HepG2 (cell line): ENCODE measurements around the gene DZANK1. TPM values are rescaled to one million over a fixed set of nuclear protein-coding genes. Genes with fewer than 3 reads are reported as not detected.

Experiments used
- ATRX ChIP-seq: sonication (generic); formaldehyde crosslinking; IDR thresholded peaks from 2 replicates; pipeline ENCODE4 v1.4.0; 2020; ENCODE audit warnings: missing genetic modification reagents, borderline replicate concordance
- CHCHD3 ChIP-seq: sonication (generic); formaldehyde crosslinking; IDR thresholded peaks from 2 replicates; pipeline ENCODE4 v1.8.0; 2022; ENCODE audit warnings: mild to moderate bottlenecking, missing genetic modification reagents, moderate library complexity
- ELF4 ChIP-seq: sonication (generic); formaldehyde crosslinking; IDR thresholded peaks from 2 replicates; pipeline ENCODE4 v1.5.0; 2020; ENCODE audit warnings: missing genetic modification reagents, mild to moderate bottlenecking, moderate library complexity, borderline replicate concordance
- FLYWCH1 ChIP-seq: sonication (generic); formaldehyde crosslinking; IDR thresholded peaks from 2 replicates; pipeline ENCODE4 v1.8.1; 2023; ENCODE audit warnings: mild to moderate bottlenecking, missing genetic modification reagents
- FOXK2 ChIP-seq: fragments of 450-650 bp; IDR thresholded peaks from 2 replicates; pipeline ENCODE4 v1.6.1; 2016
- FOXO4 ChIP-seq: sonication (generic); formaldehyde crosslinking; conservative IDR thresholded peaks from 2 replicates; pipeline ENCODE4 v1.8.1; 2023; ENCODE audit warnings: missing genetic modification reagents
- KAT7 ChIP-seq: IDR thresholded peaks from 2 replicates; pipeline ENCODE4 v1.6.1; 2018; ENCODE audit warnings: borderline replicate concordance, missing compliant biosample characterization
- NAIF1 ChIP-seq: sonication (generic); formaldehyde crosslinking; IDR thresholded peaks from 2 replicates; pipeline ENCODE4 v1.5.0; 2020; ENCODE audit warnings: mild to moderate bottlenecking, missing genetic modification reagents, borderline replicate concordance
- PTBP1 ChIP-seq: fragments of 200-400 bp; formaldehyde crosslinking; IDR thresholded peaks from 2 replicates; pipeline ENCODE4 v1.6.1; 2018; ENCODE audit warnings: low read length, low read depth; ENCODE audit not compliant: poor library complexity, severe bottlenecking
- TBL1XR1 ChIP-seq: fragments of 150-350 bp; IDR thresholded peaks from 2 replicates; pipeline ENCODE4 v1.6.1; 2014; ENCODE audit warnings: borderline replicate concordance, low read length; ENCODE audit not compliant: partially characterized antibody
- ZNF101 ChIP-seq: sonication (generic); formaldehyde crosslinking; IDR thresholded peaks from 2 replicates; pipeline ENCODE4 v1.4.0; 2020; ENCODE audit warnings: mild to moderate bottlenecking, low read depth, missing genetic modification reagents, borderline replicate concordance
- ZNF230 ChIP-seq: sonication (generic); formaldehyde crosslinking; IDR thresholded peaks from 2 replicates; pipeline ENCODE4 v1.4.0; 2020; ENCODE audit warnings: mild to moderate bottlenecking, missing genetic modification reagents
- ZNF235 ChIP-seq: sonication (generic); formaldehyde crosslinking; IDR thresholded peaks from 2 replicates; pipeline ENCODE4 v1.8.1; 2023; ENCODE audit warnings: mild to moderate bottlenecking, missing genetic modification reagents, borderline replicate concordance
- ZNF367 ChIP-seq: sonication (generic); formaldehyde crosslinking; IDR thresholded peaks from 2 replicates; pipeline ENCODE4 v1.4.0; 2020; ENCODE audit warnings: missing genetic modification reagents, borderline replicate concordance
- ZNF44 ChIP-seq: sonication (generic); formaldehyde crosslinking; IDR thresholded peaks from 2 replicates; pipeline ENCODE4 v1.5.1; 2020; ENCODE audit warnings: mild to moderate bottlenecking, missing genetic modification reagents
- ZNF639 ChIP-seq: conservative IDR thresholded peaks from 2 replicates; pipeline ENCODE4 v1.6.1; 2018; ENCODE audit warnings: missing genetic modification reagents
- polyA plus RNA-seq, 8 experiments: library from polyadenylated mRNA; depleted of rRNA in 3 of 8; stranded (reverse) in 7 of 8; unstranded in 1 of 8; fragments of >200 nt; fragmentation: Illumina TruSeq in 4 of 8; extraction: Trizol in 4 of 8; gene quantifications; 2 replicates each; pipeline versions ENCODE4 v1.2.1 to v1.2.3, GENCODE V29; 2011 to 2016; ENCODE audit warnings: low read depth in 4 of 8, missing spikeins in 1 of 8, mixed read lengths in 1 of 8; ENCODE audit not compliant: insufficient read depth in 1 of 8
- total RNA-seq, 5 experiments: library from RNA; depleted of rRNA; stranded (reverse); fragments of >200 nt; fragmentation: Illumina TruSeq; extraction: Trizol; gene quantifications; 2 replicates each; pipeline ENCODE4 v1.2.3, GENCODE V29; 2016; ENCODE audit warnings: low read depth in 1 of 5
- TF ChIP-seq, protein P1 (sequence below): sonication (generic); formaldehyde crosslinking; IDR thresholded peaks from 2 replicates; pipeline ENCODE4 v1.4.0; 2020; ENCODE audit warnings: missing genetic modification reagents
- TF ChIP-seq, protein P2 (sequence below): sonication (generic); formaldehyde crosslinking; IDR thresholded peaks from 2 replicates; pipeline ENCODE4 v1.5.0; 2020; ENCODE audit warnings: mild to moderate bottlenecking, missing genetic modification reagents
- TF ChIP-seq, protein P3 (sequence below): IDR thresholded peaks from 2 replicates; pipeline ENCODE4 v1.6.1; 2012; ENCODE audit warnings: inconsistent platforms
- TF ChIP-seq, protein P4 (sequence below): sonication (generic); formaldehyde crosslinking; IDR thresholded peaks from 2 replicates; pipeline ENCODE4 v1.4.0; 2020; ENCODE audit warnings: missing genetic modification reagents

DZANK1 gene
- total and polyA plus RNA-seq, 2 of the 13 experiments (the other 11 are each of a cell fraction or from before 2014, with no cell fraction given): 1.6 to 3.2 TPM

- TF ChIP-seq, protein P1, sequence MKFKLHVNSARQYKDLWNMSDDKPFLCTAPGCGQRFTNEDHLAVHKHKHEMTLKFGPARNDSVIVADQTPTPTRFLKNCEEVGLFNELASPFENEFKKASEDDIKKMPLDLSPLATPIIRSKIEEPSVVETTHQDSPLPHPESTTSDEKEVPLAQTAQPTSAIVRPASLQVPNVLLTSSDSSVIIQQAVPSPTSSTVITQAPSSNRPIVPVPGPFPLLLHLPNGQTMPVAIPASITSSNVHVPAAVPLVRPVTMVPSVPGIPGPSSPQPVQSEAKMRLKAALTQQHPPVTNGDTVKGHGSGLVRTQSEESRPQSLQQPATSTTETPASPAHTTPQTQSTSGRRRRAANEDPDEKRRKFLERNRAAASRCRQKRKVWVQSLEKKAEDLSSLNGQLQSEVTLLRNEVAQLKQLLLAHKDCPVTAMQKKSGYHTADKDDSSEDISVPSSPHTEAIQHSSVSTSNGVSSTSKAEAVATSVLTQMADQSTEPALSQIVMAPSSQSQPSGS (CRISPR knock-in tag): peak; percentile 81
- TF ChIP-seq FOXO4: no peak
- TF ChIP-seq ZNF101 (CRISPR knock-in tag): no peak; the same call in 1 of the 2 replicates
- peak; percentile 78 for TF ChIP-seq ZNF639 (CRISPR knock-in tag)
- TF ChIP-seq NAIF1 (CRISPR knock-in tag): no peak
- TF ChIP-seq PTBP1: peak; percentile 42
- TF ChIP-seq, protein P2, sequence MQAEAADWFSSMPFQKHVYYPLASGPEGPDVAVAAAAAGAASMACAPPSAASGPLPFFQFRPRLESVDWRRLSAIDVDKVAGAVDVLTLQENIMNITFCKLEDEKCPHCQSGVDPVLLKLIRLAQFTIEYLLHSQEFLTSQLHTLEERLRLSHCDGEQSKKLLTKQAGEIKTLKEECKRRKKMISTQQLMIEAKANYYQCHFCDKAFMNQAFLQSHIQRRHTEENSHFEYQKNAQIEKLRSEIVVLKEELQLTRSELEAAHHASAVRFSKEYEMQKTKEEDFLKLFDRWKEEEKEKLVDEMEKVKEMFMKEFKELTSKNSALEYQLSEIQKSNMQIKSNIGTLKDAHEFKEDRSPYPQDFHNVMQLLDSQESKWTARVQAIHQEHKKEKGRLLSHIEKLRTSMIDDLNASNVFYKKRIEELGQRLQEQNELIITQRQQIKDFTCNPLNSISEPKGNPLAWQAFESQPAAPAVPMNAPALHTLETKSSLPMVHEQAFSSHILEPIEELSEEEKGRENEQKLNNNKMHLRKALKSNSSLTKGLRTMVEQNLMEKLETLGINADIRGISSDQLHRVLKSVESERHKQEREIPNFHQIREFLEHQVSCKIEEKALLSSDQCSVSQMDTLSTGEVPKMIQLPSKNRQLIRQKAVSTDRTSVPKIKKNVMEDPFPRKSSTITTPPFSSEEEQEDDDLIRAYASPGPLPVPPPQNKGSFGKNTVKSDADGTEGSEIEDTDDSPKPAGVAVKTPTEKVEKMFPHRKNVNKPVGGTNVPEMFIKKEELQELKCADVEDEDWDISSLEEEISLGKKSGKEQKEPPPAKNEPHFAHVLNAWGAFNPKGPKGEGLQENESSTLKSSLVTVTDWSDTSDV (CRISPR knock-in tag): peak; percentile 68; the same call in 1 of the 2 replicates
- TF ChIP-seq CHCHD3 (CRISPR knock-in tag): 0 out of 2 replicates have a peak, but pooled peaks have one; percentile 75
- TF ChIP-seq KAT7 (CRISPR knock-in tag): peak; percentile 83; the same call in 1 of the 2 replicates
- TF ChIP-seq, protein P3, sequence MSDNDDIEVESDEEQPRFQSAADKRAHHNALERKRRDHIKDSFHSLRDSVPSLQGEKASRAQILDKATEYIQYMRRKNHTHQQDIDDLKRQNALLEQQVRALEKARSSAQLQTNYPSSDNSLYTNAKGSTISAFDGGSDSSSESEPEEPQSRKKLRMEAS: peak; percentile 79
- TF ChIP-seq, protein P4, sequence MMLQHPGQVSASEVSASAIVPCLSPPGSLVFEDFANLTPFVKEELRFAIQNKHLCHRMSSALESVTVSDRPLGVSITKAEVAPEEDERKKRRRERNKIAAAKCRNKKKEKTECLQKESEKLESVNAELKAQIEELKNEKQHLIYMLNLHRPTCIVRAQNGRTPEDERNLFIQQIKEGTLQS (CRISPR knock-in tag): no peak
- TF ChIP-seq ZNF235 (CRISPR knock-in tag): peak; percentile 73
- no peak for TF ChIP-seq ATRX (CRISPR knock-in tag)
- peak; percentile 14 for TF ChIP-seq ZNF230 (CRISPR knock-in tag)
- no peak for TF ChIP-seq ELF4 (CRISPR knock-in tag)
- TF ChIP-seq FLYWCH1 (CRISPR knock-in tag): 0 out of 2 replicates have a peak, but pooled peaks have one; percentile 26
- 0 out of 2 replicates have a peak, but pooled peaks have one; percentile 26 for TF ChIP-seq FOXK2
- peak; percentile 49 for TF ChIP-seq TBL1XR1
- peak; percentile 26; the same call in 1 of the 2 replicates for TF ChIP-seq ZNF44
- 0 out of 2 replicates have a peak, but pooled peaks have one; percentile 55 for TF ChIP-seq ZNF367 (CRISPR knock-in tag)
These were observed at the start of gene DZANK1, which contains the start of gene POLR3F (continued) for GRCh38 chr20:18466894-18467730.
